HL-60 (cell line): Measurements from ENCODE around the gene LMBRD1.

Experiments used
- POLR2AphosphoS5 ChIP-seq: IDR thresholded peaks from 2 replicates; pipeline ENCODE4 v1.6.1; 2012; ENCODE audit warnings: low read depth
- TF ChIP-seq, protein P1 (sequence below): IDR thresholded peaks from one replicate; pipeline ENCODE4 v1.5.1; 2011; ENCODE audit warnings: low read length, control low read depth, inconsistent platforms; ENCODE audit not compliant: insufficient read depth
- TF ChIP-seq, protein P2 (sequence below): IDR thresholded peaks from 2 replicates; pipeline ENCODE4 v1.6.1; 2012; ENCODE audit warnings: low read depth; ENCODE audit not compliant: insufficient replicate concordance

DNA sequence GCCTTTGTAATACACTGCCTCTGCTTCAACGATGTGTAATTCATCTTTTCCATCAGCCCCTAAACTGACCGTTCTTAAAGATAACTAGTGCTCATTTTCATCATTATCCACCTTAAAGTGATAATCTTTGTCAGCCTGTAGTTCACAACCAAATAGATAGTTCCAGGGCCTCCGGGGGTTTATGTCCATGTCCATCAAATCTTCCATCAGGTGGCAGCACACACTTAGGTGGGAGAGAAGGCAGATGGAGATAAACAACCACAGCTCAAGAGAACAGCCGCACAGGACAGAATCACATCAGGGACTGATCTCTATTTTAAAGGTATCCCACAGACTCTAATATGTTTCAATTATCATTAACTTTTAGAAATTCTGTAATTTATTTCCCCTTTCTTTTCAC is 90.9 kb downstream of the LMBRD1 start:
- TF ChIP-seq, protein P1, sequence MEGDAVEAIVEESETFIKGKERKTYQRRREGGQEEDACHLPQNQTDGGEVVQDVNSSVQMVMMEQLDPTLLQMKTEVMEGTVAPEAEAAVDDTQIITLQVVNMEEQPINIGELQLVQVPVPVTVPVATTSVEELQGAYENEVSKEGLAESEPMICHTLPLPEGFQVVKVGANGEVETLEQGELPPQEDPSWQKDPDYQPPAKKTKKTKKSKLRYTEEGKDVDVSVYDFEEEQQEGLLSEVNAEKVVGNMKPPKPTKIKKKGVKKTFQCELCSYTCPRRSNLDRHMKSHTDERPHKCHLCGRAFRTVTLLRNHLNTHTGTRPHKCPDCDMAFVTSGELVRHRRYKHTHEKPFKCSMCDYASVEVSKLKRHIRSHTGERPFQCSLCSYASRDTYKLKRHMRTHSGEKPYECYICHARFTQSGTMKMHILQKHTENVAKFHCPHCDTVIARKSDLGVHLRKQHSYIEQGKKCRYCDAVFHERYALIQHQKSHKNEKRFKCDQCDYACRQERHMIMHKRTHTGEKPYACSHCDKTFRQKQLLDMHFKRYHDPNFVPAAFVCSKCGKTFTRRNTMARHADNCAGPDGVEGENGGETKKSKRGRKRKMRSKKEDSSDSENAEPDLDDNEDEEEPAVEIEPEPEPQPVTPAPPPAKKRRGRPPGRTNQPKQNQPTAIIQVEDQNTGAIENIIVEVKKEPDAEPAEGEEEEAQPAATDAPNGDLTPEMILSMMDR: no peak
- no peak for TF ChIP-seq POLR2AphosphoS5
- TF ChIP-seq, protein P2, sequence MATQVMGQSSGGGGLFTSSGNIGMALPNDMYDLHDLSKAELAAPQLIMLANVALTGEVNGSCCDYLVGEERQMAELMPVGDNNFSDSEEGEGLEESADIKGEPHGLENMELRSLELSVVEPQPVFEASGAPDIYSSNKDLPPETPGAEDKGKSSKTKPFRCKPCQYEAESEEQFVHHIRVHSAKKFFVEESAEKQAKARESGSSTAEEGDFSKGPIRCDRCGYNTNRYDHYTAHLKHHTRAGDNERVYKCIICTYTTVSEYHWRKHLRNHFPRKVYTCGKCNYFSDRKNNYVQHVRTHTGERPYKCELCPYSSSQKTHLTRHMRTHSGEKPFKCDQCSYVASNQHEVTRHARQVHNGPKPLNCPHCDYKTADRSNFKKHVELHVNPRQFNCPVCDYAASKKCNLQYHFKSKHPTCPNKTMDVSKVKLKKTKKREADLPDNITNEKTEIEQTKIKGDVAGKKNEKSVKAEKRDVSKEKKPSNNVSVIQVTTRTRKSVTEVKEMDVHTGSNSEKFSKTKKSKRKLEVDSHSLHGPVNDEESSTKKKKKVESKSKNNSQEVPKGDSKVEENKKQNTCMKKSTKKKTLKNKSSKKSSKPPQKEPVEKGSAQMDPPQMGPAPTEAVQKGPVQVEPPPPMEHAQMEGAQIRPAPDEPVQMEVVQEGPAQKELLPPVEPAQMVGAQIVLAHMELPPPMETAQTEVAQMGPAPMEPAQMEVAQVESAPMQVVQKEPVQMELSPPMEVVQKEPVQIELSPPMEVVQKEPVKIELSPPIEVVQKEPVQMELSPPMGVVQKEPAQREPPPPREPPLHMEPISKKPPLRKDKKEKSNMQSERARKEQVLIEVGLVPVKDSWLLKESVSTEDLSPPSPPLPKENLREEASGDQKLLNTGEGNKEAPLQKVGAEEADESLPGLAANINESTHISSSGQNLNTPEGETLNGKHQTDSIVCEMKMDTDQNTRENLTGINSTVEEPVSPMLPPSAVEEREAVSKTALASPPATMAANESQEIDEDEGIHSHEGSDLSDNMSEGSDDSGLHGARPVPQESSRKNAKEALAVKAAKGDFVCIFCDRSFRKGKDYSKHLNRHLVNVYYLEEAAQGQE: no peak
